ENCODE data around the gene ZCCHC24.
A peak's percentile ranks its signal among the peaks of the same experiment; 100 is the strongest.

Gene ZCCHC24

GRCh38 chr10:79355420-79356017 lies 89.9 kb downstream of the ZCCHC24 start:
- DNase-seq, result no peak

GRCh38 chr10:79354615-79355014 lies 90.8 kb downstream of the ZCCHC24 start:
- no peak for DNase-seq

GRCh38 chr10:79354141-79354540 lies 91.3 kb downstream of the ZCCHC24 start:
- DNase-seq, result no peak

GRCh38 chr10:79353726-79354125 lies 91.7 kb downstream of the ZCCHC24 start:
- no peak for DNase-seq

GRCh38 chr10:79353000-79353406 lies 92.4 kb downstream of the ZCCHC24 start:
- DNase-seq, result no peak

GRCh38 chr10:79352035-79352877 lies 93.2 kb downstream of the ZCCHC24 start:
- DNase-seq, result no peak

- no peak for DNase-seq
Observed at GRCh38 chr10:79351332-79351731, 94.1 kb downstream of the ZCCHC24 start.

GRCh38 chr10:79350407-79351154 lies 94.8 kb downstream of the ZCCHC24 start:
- DNase-seq, result no peak

GRCh38 chr10:79349766-79350406 lies 95.5 kb downstream of the ZCCHC24 start:
- no peak for DNase-seq

- DNase-seq, result no peak
Observed at GRCh38 chr10:79349072-79349491, 96.3 kb downstream of the ZCCHC24 start.

- DNase-seq, result no peak
Observed at GRCh38 chr10:79348640-79348988, 96.8 kb downstream of the ZCCHC24 start.

GRCh38 chr10:79347894-79348639 lies 97.4 kb downstream of the ZCCHC24 start:
- DNase-seq, result peak; percentile 48

GRCh38 chr10:79347226-79347893 lies 98.1 kb downstream of the ZCCHC24 start, which contains the start of gene PPIF:
Gene PPIF (plus strand): TSS chr10:79347469. CDS start chr10:79347549, 80 bp downstream.
- DNase-seq, result peak; percentile 75

GRCh38 chr10:79346388-79347225 lies 98.8 kb downstream of the ZCCHC24 start:
- DNase-seq, result no peak

- DNase-seq, result no peak
Observed at GRCh38 chr10:79346012-79346340, 99.4 kb downstream of the ZCCHC24 start.

GRCh38 chr10:79345241-79346011 lies 100.0 kb downstream of the ZCCHC24 start:
- peak; percentile 57 for DNase-seq

- DNase-seq, result no peak
Observed at GRCh38 chr10:79344502-79345195, 100.8 kb downstream of the ZCCHC24 start.

GRCh38 chr10:79342811-79343561 lies 102.4 kb downstream of the ZCCHC24 start:
- DNase-seq, result no peak

GRCh38 chr10:79342295-79342761 lies 103.1 kb downstream of the ZCCHC24 start:
- no peak for DNase-seq

Data from GF-D8 (cell line).